GM12872 (cell line): ENCODE data around the gene PACS1.

Experiments
- CTCF ChIP-seq: IDR thresholded peaks from 3 replicates; pipeline ENCODE4 v1.5.1; 2011; ENCODE audit warnings: low read depth, mild to moderate bottlenecking, low read length, moderate library complexity; ENCODE audit not compliant: insufficient read depth

PACS1 gene

GRCh38 chr11:66247295-66247694 lies 177.2 kb downstream of the PACS1 start:
- no peak for TF ChIP-seq CTCF

- no peak for TF ChIP-seq CTCF
These were observed 177.7 kb downstream of the PACS1 start for GRCh38 chr11:66247801-66248200.

- TF ChIP-seq CTCF: no peak
These were observed 178.8 kb downstream of the PACS1 start for GRCh38 chr11:66248903-66249302.

GRCh38 chr11:66251809-66252208 lies 181.7 kb downstream of the PACS1 start:
- TF ChIP-seq CTCF: no peak

- no peak for TF ChIP-seq CTCF
These were observed 188.4 kb downstream of the PACS1 start for GRCh38 chr11:66258473-66258893.

GRCh38 chr11:66259225-66259624 lies 189.2 kb downstream of the PACS1 start:
- TF ChIP-seq CTCF: no peak

GRCh38 chr11:66259956-66260355 lies 189.9 kb downstream of the PACS1 start:
- TF ChIP-seq CTCF: no peak

GRCh38 chr11:66261578-66261977 lies 191.5 kb downstream of the PACS1 start:
- no peak for TF ChIP-seq CTCF
